GM21390 (cell line): ENCODE results near the gene MEGF11.
A peak's percentile ranks its signal among the peaks of the same experiment; 100 is the strongest.
"Not testable (repeated sequence)": the region's sequence is repeated elsewhere in the genome, so short reads cannot be mapped to it uniquely, and the experiment has no call there.

ENCODE experiments used
- ATAC-seq: cut with Tn5 transposase; IDR thresholded peaks from one replicate; pipeline ENCODE4 v1.9.1; 2021; ENCODE audit not compliant: unreplicated experiment

MEGF11 gene

GRCh38 chr15:65907661-65908060 lies 345.9 kb downstream of the MEGF11 start:
- ATAC-seq: no peak

- no peak for ATAC-seq
Observed at GRCh38 chr15:65906396-65906795, 347.2 kb downstream of the MEGF11 start.

- ATAC-seq: no peak
Observed at GRCh38 chr15:65904301-65904700, 349.2 kb downstream of the MEGF11 start.

GRCh38 chr15:65903296-65904073 lies 350.1 kb downstream of the MEGF11 start:
- no peak for ATAC-seq

GRCh38 chr15:65902373-65902772 lies 351.2 kb downstream of the MEGF11 start:
- ATAC-seq: peak; percentile 78

GRCh38 chr15:65901836-65902235 lies 351.7 kb downstream of the MEGF11 start:
- ATAC-seq: no peak

GRCh38 chr15:65901336-65901735 lies 352.2 kb downstream of the MEGF11 start:
- ATAC-seq: no peak

GRCh38 chr15:65900488-65900887 lies 353.1 kb downstream of the MEGF11 start:
- ATAC-seq: no peak

GRCh38 chr15:65896236-65896635 lies 357.3 kb downstream of the MEGF11 start:
- no peak for ATAC-seq

GRCh38 chr15:65893060-65893459 lies 360.5 kb downstream of the MEGF11 start:
- no peak for ATAC-seq

- no peak for ATAC-seq
Observed at GRCh38 chr15:65888981-65889380, 364.6 kb downstream of the MEGF11 start.

- no peak for ATAC-seq
Observed at GRCh38 chr15:65887565-65887964, 366.0 kb downstream of the MEGF11 start.

GRCh38 chr15:65885668-65886218 lies 367.8 kb downstream of the MEGF11 start:
- no peak for ATAC-seq

- ATAC-seq: no peak
Observed at GRCh38 chr15:65884511-65884910, 369.0 kb downstream of the MEGF11 start.

- ATAC-seq: no peak
Observed at GRCh38 chr15:65883571-65883970, 370.0 kb downstream of the MEGF11 start.

GRCh38 chr15:65881766-65882434 lies 371.6 kb downstream of the MEGF11 start:
- ATAC-seq: no peak

GRCh38 chr15:65877749-65878148 lies 375.8 kb downstream of the MEGF11 start:
- no peak for ATAC-seq

GRCh38 chr15:65875458-65875857 lies 378.1 kb downstream of the MEGF11 start:
- no peak for ATAC-seq

- no peak for ATAC-seq
Observed at GRCh38 chr15:65873256-65873655, 380.3 kb downstream of the MEGF11 start.

- ATAC-seq: not testable (repeated sequence)
Observed at GRCh38 chr15:65872596-65872995, 381.0 kb downstream of the MEGF11 start.

- ATAC-seq: not testable (repeated sequence)
Observed at GRCh38 chr15:65871886-65872285, 381.7 kb downstream of the MEGF11 start.

GRCh38 chr15:65870889-65871533 lies 382.5 kb downstream of the MEGF11 start:
- no peak for ATAC-seq
